C4-2B (cell line): ENCODE measurements around the gene CREBRF.

Experiments used
- ZFX ChIP-seq: fragments of 450-650 bp; IDR thresholded peaks from 2 replicates; pipeline ENCODE4 v1.6.1; 2017
- TF ChIP-seq, protein P1 (sequence below): fragments of 450-650 bp; conservative IDR thresholded peaks from 2 replicates; pipeline ENCODE4 v1.5.1; 2017; ENCODE audit warnings: mild to moderate bottlenecking

GRCh38 chr5:173041881-173042762 is 14.0 kb upstream of the CREBRF start:
- TF ChIP-seq, protein P1, sequence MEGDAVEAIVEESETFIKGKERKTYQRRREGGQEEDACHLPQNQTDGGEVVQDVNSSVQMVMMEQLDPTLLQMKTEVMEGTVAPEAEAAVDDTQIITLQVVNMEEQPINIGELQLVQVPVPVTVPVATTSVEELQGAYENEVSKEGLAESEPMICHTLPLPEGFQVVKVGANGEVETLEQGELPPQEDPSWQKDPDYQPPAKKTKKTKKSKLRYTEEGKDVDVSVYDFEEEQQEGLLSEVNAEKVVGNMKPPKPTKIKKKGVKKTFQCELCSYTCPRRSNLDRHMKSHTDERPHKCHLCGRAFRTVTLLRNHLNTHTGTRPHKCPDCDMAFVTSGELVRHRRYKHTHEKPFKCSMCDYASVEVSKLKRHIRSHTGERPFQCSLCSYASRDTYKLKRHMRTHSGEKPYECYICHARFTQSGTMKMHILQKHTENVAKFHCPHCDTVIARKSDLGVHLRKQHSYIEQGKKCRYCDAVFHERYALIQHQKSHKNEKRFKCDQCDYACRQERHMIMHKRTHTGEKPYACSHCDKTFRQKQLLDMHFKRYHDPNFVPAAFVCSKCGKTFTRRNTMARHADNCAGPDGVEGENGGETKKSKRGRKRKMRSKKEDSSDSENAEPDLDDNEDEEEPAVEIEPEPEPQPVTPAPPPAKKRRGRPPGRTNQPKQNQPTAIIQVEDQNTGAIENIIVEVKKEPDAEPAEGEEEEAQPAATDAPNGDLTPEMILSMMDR = no peak
- no peak for TF ChIP-seq ZFX
